ENCODE measurements around the gene F12.
"Not testable (repeated sequence)": the region's sequence is repeated elsewhere in the genome, so short reads cannot be mapped to it uniquely, and the experiment has no call there.

Gene F12

GRCh38 chr5:177362292-177362609 lies 47.1 kb downstream of the F12 start:
- no peak for DNase-seq
- Histone ChIP-seq H3K27me3 (replicated peaks) (no peaks in the 10 kb centered on the region), H3K27ac (no peak overlapping the region), H3K4me3 (ENCODE audit: low read depth, low read length) (no peak overlapping the region), H3K36me3 (replicated peaks) (no peaks in the 10 kb centered on the region)
- in situ Hi-C loops (cut with HindIII; ENCODE audit: low pct_ligation_motif_present, low sequenced_read_pairs): no loop called here
- TF ChIP-seq CTCF (IDR thresholded peaks at IDR 0.05; ENCODE audit: low read depth, low read length, missing control alignments): no peak

GRCh38 chr5:177361418-177362291 lies 47.7 kb downstream of the F12 start:
- in situ Hi-C loops (cut with HindIII; ENCODE audit: low pct_ligation_motif_present, low sequenced_read_pairs): no loop called here
- no peak for DNase-seq
- Histone ChIP-seq H3K27me3 (replicated peaks) (no peaks in the 10 kb centered on the region), H3K27ac (no peak overlapping the region), H3K36me3 (replicated peaks) (no peaks in the 10 kb centered on the region), H3K4me3 (ENCODE audit: low read depth, low read length) (no peak overlapping the region)
- TF ChIP-seq CTCF (IDR thresholded peaks at IDR 0.05; ENCODE audit: low read depth, low read length, missing control alignments): no peak

GRCh38 chr5:177360740-177361139 lies 48.6 kb downstream of the F12 start:
- H3K27ac ChIP-seq; DNase-seq; H3K36me3 ChIP-seq (replicated peaks); H3K4me3 ChIP-seq (ENCODE audit: low read depth, low read length); in situ Hi-C loops (cut with HindIII; ENCODE audit: low pct_ligation_motif_present, low sequenced_read_pairs); H3K27me3 ChIP-seq (replicated peaks): not testable (repeated sequence)

GRCh38 chr5:177359860-177360259 lies 49.5 kb downstream of the F12 start:
- H3K4me3 ChIP-seq (ENCODE audit: low read depth, low read length): no peak overlapping the region
- in situ Hi-C loops (cut with HindIII; ENCODE audit: low pct_ligation_motif_present, low sequenced_read_pairs): no loop called here
- DNase-seq: no peak
- no peaks in the 10 kb centered on the region for H3K36me3 ChIP-seq (replicated peaks)
- no peak overlapping the region for H3K27ac ChIP-seq
- H3K27me3 ChIP-seq (replicated peaks): no peaks in the 10 kb centered on the region
- TF ChIP-seq CTCF (IDR thresholded peaks at IDR 0.05; ENCODE audit: low read depth, low read length, missing control alignments): no peak

- in situ Hi-C loops (cut with HindIII; ENCODE audit: low pct_ligation_motif_present, low sequenced_read_pairs): no loop called here
- H3K27me3 ChIP-seq (replicated peaks): no peaks in the 10 kb centered on the region
- DNase-seq: no peak
- no peaks in the 10 kb centered on the region for H3K36me3 ChIP-seq (replicated peaks)
- H3K4me3 ChIP-seq (ENCODE audit: low read depth, low read length): no peak overlapping the region
- H3K27ac ChIP-seq: no peak overlapping the region
- no peak for TF ChIP-seq CTCF (IDR thresholded peaks at IDR 0.05; ENCODE audit: low read depth, low read length, missing control alignments)
Measured at GRCh38 chr5:177359451-177359851, 49.9 kb downstream of the F12 start.

GRCh38 chr5:177358370-177358819 lies 51.0 kb downstream of the F12 start:
- TF ChIP-seq CTCF (IDR thresholded peaks at IDR 0.05; ENCODE audit: low read depth, low read length, missing control alignments): no peak
- in situ Hi-C loops (cut with HindIII; ENCODE audit: low pct_ligation_motif_present, low sequenced_read_pairs): no loop called here
- no peak for DNase-seq
- Histone ChIP-seq H3K27ac (no peak overlapping the region), H3K36me3 (replicated peaks) (no peaks in the 10 kb centered on the region), H3K27me3 (replicated peaks) (no peaks in the 10 kb centered on the region), H3K4me3 (ENCODE audit: low read depth, low read length) (no peak overlapping the region)
